IPS-18a (cell line): Measurements from ENCODE around the gene METTL14.

Source experiments
- H3K27ac ChIP-seq: one replicate; pipeline ENCODE4 v1.5.1; 2013; ENCODE audit warnings: low read length
- H3K27me3 ChIP-seq: one replicate; pipeline ENCODE4 v1.6.1; 2013; ENCODE audit warnings: mild to moderate bottlenecking, low read length; ENCODE audit not compliant: control insufficient read depth, insufficient read depth
- H3K36me3 ChIP-seq: one replicate; pipeline ENCODE4 v1.6.1; 2013; ENCODE audit warnings: low read depth, low read length; ENCODE audit not compliant: control insufficient read depth
- H3K4me1 ChIP-seq: one replicate; pipeline ENCODE4 v1.6.1; 2013; ENCODE audit warnings: low read depth, low read length; ENCODE audit not compliant: control insufficient read depth
- H3K4me3 ChIP-seq: one replicate; pipeline ENCODE4 v1.5.1; 2013; ENCODE audit warnings: low read length
- H3K9ac ChIP-seq: one replicate; pipeline ENCODE4 v1.6.1; 2013; ENCODE audit warnings: mild to moderate bottlenecking, low read length, moderate library complexity
- H3K9me3 ChIP-seq: one replicate; pipeline ENCODE4 v1.6.1; 2013; ENCODE audit warnings: low read depth, low read length; ENCODE audit not compliant: control insufficient read depth

The METTL14 gene

DNA sequence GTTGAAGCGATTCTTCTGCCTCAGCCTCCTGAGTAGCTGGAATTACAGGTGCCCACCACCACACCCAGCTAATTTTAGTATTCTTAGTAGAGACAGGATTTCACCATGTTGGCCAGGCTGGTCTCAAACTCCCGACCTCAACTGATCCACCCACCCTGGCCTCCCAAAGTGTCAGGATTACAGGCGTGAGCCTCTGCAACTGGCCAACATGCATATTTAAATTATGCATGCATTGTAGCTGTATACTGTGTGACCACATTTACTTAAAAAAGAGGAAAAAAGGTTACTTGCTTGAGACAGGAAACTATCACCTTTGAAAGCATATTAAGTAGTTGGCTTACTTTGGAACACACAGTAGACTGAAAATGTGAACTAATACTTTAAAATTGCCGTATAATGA is 29.5 kb downstream of the METTL14 start:
- H3K4me1 ChIP-seq, result no peaks in the 10 kb centered on the region
- H3K27me3 ChIP-seq, result no peaks in the 10 kb centered on the region
- H3K27ac ChIP-seq, result no peak overlapping the region
- no peak overlapping the region for H3K9ac ChIP-seq
- no peak overlapping the region for H3K4me3 ChIP-seq
- H3K9me3 ChIP-seq, result no peaks in the 10 kb centered on the region
- H3K36me3 ChIP-seq, result peaks cover 22% of the 10 kb centered on the region

DNA sequence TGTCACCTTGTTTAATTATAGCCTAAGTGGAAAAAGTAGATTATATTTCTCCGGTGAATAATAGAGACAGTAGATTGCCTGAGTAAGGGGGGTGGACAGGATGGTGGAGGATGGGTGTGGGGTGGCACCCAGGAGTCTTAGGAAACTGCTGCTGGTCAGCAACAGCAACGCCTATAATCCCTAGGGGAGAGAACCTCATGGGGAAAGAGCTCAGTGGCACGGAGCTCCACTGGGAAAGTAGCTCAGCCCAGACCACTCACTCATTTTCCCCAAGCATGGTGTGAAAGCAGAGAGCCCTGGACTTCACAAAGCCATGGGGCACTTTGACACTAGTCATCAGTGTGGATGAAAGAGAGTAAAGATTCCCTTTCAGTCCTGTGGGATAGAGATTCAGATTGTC is 31.1 kb downstream of the METTL14 start:
- H3K36me3 ChIP-seq, result peaks cover 11% of the 10 kb centered on the region
- H3K4me3 ChIP-seq, result no peak overlapping the region
- H3K9ac ChIP-seq, result no peak overlapping the region
- no peaks in the 10 kb centered on the region for H3K27me3 ChIP-seq
- no peaks in the 10 kb centered on the region for H3K4me1 ChIP-seq
- H3K27ac ChIP-seq, result no peak overlapping the region
- no peaks in the 10 kb centered on the region for H3K9me3 ChIP-seq

DNA sequence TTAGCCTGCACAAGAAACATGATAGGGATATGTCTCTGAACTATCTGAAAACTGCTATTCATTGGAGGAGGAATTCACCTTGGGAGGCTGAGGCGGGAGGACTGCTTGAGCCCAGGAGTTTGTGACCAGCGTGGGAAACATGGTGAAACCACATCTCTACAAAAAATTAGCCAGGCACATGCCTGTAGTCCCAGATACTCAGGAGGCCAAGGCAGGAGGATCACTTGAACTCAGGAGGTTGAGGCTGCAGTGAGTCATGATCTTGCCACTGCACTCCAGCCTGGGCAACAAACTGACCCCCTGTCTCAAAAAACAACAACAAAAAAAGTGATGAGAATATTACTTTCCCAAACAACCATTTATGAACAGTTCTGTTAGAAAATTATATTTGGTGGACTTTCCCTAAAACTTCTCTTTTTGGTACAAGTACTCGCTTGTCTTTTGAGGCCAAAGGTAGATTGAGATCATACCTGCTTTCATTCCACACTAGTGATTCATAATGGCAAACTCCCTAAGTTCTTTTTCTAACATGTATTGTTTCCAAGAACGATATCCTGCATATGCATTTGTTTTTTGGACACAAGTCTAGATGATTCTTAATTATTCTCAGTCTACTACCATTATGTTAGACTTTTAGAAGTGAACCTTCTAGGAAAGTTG is 33.4 kb downstream of the METTL14 start:
- Histone ChIP-seq H3K36me3 (peaks cover 9% of the 10 kb centered on the region), H3K27ac (no peak overlapping the region), H3K4me3 (no peak overlapping the region), H3K27me3 (no peaks in the 10 kb centered on the region), H3K9ac (no peak overlapping the region), H3K9me3 (no peaks in the 10 kb centered on the region), H3K4me1 (no peaks in the 10 kb centered on the region)

DNA sequence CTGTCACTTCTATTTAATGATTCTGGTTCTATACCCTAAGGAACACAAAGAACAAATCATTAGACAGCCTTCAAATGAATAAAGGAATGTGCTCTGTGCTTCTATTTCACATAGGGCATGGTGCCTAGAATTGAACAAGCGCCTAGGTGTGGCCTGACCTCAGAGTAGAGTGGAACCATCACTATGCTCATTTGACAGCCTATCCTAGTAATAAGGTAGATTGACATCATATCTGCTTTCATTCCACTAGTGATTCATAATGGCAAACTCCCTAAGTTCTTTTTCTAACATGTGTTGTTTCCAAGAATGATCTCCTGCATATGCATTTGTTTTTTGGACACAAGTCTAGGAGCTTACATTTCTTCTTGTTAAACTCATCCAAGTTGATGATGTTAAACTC is 36.6 kb downstream of the METTL14 start:
- no peak overlapping the region for H3K27ac ChIP-seq
- no peak overlapping the region for H3K9ac ChIP-seq
- H3K27me3 ChIP-seq, result no peaks in the 10 kb centered on the region
- no peak overlapping the region for H3K4me3 ChIP-seq
- no peaks in the 10 kb centered on the region for H3K9me3 ChIP-seq
- peaks cover 30% of the 10 kb centered on the region for H3K36me3 ChIP-seq
- no peaks in the 10 kb centered on the region for H3K4me1 ChIP-seq

DNA sequence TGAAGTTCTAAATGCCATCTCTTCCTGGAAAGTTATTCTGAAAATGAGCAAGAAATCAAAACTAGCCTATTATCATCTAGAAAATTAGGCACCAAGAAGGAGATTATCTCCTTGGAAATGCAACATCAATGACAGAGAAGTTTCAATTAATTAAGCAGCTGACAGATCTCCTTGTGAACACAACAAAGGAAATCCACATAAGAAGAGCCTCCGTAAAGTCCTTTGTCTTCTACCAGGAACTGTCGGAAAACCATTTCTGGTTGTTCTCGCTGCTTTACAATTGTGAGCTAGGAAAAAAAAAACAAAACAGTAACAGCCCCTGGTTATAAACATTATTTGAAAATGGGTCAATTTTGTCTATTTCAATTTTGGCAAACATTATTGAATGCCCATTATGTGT is 38.2 kb downstream of the METTL14 start:
- H3K36me3 ChIP-seq, result peaks cover 47% of the 10 kb centered on the region
- H3K9me3 ChIP-seq, result no peaks in the 10 kb centered on the region
- H3K9ac ChIP-seq, result no peak overlapping the region
- H3K27ac ChIP-seq, result no peak overlapping the region
- no peaks in the 10 kb centered on the region for H3K4me1 ChIP-seq
- no peaks in the 10 kb centered on the region for H3K27me3 ChIP-seq
- H3K4me3 ChIP-seq, result no peak overlapping the region

DNA sequence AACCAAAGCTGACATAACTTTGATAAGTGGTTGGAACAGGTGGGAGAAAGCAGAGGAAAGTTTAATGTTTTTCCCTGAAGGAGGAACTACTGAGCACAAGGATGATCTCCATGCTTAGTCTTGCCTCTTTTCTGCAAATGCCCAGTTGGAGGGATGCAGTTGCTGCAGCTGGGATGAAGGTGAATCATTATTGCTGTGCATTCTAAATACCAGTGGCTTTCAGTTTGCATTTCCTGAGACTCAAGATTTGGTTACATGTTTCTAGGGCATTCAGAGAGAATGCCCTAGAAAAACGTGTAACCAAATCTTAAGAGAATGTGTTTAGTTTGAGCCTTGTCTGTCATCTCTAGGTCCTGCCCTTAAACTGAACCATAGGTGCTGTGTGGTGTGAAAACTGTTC is 42.2 kb downstream of the METTL14 start:
- H3K27ac ChIP-seq, result no peak overlapping the region
- H3K4me3 ChIP-seq, result no peak overlapping the region
- no peaks in the 10 kb centered on the region for H3K4me1 ChIP-seq
- no peaks in the 10 kb centered on the region for H3K9me3 ChIP-seq
- no peak overlapping the region for H3K9ac ChIP-seq
- peaks cover 66% of the 10 kb centered on the region for H3K36me3 ChIP-seq
- no peaks in the 10 kb centered on the region for H3K27me3 ChIP-seq

DNA sequence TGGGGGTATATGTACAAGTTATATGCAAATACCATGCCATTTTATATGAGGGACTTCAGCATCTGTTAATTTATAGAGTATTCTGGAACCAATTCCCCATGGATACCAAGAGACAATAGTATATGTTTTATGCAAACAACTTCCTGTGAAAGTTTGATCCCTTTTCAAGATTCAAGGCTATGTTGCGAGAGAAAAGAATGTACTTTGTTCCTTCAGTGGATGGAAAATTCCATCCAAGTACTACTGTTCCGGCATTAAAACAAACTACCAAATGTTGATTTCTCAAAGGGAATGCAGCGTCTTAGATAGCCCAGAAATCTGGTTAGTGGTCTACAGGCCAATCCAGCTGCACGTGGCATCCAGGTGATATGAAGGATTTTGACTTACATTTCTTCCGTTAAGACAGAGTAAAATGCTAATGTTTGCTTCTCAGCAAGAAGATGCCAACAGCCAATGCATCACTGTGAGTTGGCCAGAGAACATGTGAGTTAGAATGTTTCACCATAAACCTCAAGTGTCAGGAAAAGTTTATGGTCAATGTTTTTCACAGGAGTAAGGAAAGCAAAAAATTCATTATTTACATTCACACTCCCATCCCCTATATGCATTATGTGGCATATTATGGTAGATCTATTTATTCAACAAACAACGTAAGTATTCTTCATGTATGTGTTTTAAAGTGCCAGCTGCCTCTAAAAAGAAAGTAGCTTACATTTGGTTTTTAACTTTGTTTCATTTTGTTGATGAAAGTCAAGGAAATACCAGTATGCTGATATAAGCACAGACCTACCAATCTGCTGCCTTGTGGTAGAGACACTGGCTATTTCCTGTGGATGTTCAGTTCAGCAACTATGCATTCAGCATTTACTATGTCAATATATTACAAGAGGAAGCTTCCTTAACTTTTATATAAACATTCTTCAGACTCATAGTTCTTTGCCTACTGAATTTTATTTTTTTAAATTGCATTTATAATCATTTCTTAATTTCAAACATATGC is 44.4 kb downstream of the METTL14 start:
- no peak overlapping the region for H3K9ac ChIP-seq
- H3K4me3 ChIP-seq, result no peak overlapping the region
- H3K36me3 ChIP-seq, result peaks cover 69% of the 10 kb centered on the region
- no peaks in the 10 kb centered on the region for H3K4me1 ChIP-seq
- no peaks in the 10 kb centered on the region for H3K9me3 ChIP-seq
- no peak overlapping the region for H3K27ac ChIP-seq
- H3K27me3 ChIP-seq, result no peaks in the 10 kb centered on the region

DNA sequence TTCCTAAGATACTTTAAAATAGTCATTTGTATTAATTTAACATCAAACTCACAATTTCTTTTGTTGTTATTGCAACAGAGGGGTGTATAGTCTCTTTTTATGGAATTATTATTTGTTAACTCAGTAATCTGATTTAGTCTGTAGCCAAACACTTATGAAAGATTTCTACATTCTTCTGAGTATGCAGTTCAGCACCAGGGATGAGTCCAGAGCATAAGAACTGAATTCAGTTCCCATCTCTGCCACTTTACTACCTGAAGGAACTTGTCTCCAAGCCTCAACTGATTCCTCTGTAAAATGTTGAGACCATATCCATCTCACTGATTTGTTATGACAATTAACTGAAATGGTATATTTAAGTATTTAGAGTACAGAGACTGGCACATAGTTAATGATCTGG is 45.5 kb downstream of the METTL14 start:
- H3K27ac ChIP-seq, result no peak overlapping the region
- H3K27me3 ChIP-seq, result no peaks in the 10 kb centered on the region
- peaks cover 72% of the 10 kb centered on the region for H3K36me3 ChIP-seq
- no peak overlapping the region for H3K4me3 ChIP-seq
- H3K9me3 ChIP-seq, result no peaks in the 10 kb centered on the region
- no peak overlapping the region for H3K9ac ChIP-seq
- no peaks in the 10 kb centered on the region for H3K4me1 ChIP-seq

DNA sequence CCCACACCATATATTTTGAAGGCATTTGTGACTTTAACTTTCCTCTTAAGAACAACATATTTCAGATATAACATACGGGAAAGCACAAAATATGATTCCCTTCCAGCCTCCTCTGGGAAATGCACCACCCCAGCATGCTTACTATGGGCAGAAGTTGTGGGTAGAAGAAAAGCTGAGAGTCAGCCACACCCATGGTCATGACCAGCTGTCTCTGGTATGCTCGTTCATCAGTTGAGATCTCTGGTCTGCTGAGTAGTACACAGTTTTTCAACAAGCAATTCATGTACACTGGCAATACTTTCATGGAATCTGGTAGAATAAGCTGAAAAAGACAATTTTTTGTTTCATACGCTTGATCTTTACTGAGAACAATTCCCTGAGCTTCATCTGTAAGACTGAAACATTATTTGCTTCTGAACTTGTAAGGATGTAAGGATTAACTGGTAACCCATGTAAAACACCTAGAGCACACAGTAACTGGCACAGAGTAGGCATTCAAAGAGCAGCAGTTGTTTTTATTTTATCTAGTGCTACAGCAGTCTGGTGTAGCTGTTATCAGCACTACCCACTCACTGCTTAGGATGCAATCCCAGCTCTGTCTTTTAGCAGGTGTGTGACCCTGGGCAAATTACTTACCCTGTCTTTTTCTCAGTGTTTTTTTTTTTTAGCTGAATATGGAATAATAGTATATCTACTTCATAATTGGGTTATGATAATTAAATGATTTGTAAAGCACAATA is 47.6 kb downstream of the METTL14 start:
- Histone ChIP-seq H3K27ac (no peak overlapping the region), H3K27me3 (no peaks in the 10 kb centered on the region), H3K9ac (no peak overlapping the region), H3K4me3 (no peak overlapping the region), H3K9me3 (no peaks in the 10 kb centered on the region), H3K36me3 (peaks cover 69% of the 10 kb centered on the region), H3K4me1 (no peaks in the 10 kb centered on the region)

DNA sequence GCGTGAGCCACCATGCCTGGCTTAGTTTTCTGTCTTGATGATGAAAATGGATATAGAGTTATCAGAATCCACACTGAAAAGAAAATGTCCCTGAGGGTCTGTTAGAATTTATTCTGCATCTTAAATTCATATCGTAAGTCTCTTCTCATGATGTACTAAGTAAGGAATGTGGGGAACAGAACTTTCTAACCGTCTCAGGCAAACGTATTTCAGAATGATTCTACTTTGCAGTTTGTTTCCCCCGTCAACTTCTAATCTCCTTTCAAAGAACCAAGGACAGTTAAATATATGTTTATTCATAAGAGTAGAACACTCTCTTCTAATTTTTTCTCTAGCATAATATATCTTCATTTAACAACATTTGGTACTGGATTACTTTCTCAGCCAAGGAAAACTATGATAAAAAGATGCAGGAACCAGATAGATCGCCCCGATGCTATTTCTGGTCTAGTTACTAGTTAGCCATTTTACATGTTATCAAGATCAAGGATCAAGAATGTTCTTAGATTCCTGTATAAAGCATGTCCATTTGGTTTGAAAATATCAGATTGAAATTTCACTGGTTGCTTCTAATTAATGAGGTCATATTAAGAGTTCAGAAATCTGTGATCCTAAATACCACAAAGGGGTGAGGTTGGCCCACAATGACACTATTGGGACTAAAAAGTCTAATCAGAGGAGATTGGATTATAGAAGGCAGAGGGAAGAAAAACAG is 49.5 kb downstream of the METTL14 start:
- Histone ChIP-seq H3K9me3 (no peaks in the 10 kb centered on the region), H3K4me3 (no peak overlapping the region), H3K27me3 (no peaks in the 10 kb centered on the region), H3K27ac (no peak overlapping the region), H3K36me3 (peaks cover 72% of the 10 kb centered on the region), H3K9ac (no peak overlapping the region), H3K4me1 (no peaks in the 10 kb centered on the region)

DNA sequence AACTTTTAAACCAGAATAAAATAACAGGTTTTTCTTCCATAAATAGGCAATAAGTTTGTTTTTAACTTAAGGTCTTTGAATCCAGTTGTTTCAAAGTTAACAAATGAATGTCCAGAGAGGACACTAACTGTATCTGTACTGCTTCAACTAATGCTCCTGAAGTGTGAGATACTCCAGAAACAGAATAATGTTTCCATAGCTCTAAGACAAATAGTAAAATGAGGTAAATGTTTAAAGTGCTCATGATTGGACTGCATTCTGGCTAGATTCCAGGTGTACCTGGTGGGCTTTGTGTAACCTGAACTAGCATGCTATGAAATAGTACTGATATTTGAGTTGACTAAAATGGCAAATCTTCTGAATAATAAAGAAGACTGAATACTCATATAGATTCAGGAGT is 51.7 kb downstream of the METTL14 start:
- no peak overlapping the region for H3K9ac ChIP-seq
- H3K9me3 ChIP-seq, result no peaks in the 10 kb centered on the region
- H3K27ac ChIP-seq, result no peak overlapping the region
- peaks cover 69% of the 10 kb centered on the region for H3K36me3 ChIP-seq
- H3K27me3 ChIP-seq, result no peaks in the 10 kb centered on the region
- no peaks in the 10 kb centered on the region for H3K4me1 ChIP-seq
- no peak overlapping the region for H3K4me3 ChIP-seq
